HepG2 (cell line): ENCODE results near the gene GJD3. TPM values are rescaled to one million over a fixed set of nuclear protein-coding genes. Genes with fewer than 3 reads are reported as not detected.
A peak's percentile ranks its signal among the peaks of the same experiment; 100 is the strongest.

ENCODE experiments used
- FOXM1 ChIP-seq: sonication (generic); formaldehyde crosslinking; IDR thresholded peaks from 2 replicates; pipeline ENCODE4 v1.5.0; 2020; ENCODE audit warnings: missing genetic modification reagents
- KDM1A ChIP-seq: IDR thresholded peaks from 2 replicates; pipeline ENCODE4 v1.6.1; 2016; ENCODE audit warnings: missing compliant biosample characterization
- KDM5B ChIP-seq: sonication (generic); formaldehyde crosslinking; IDR thresholded peaks from 2 replicates; pipeline ENCODE4 v1.4.0; 2020; ENCODE audit warnings: missing genetic modification reagents, mild to moderate bottlenecking, borderline replicate concordance
- NCOA2 ChIP-seq: sonication (generic); formaldehyde crosslinking; IDR thresholded peaks from 2 replicates; pipeline ENCODE4 v1.8.0; 2022; ENCODE audit warnings: inconsistent platforms
- NR2C2 ChIP-seq: sonication (generic); formaldehyde crosslinking; IDR thresholded peaks from 2 replicates; pipeline ENCODE4 v1.4.0; 2020; ENCODE audit warnings: missing genetic modification reagents, mild to moderate bottlenecking, moderate library complexity, borderline replicate concordance
- POLR2A ChIP-seq, 2 experiments: IDR thresholded peaks; 2 replicates each; pipeline ENCODE4 v1.6.1; 2011; ENCODE audit warnings: low read depth in 2 of 2, low read length in 2 of 2, mild to moderate bottlenecking in 1 of 2, moderate library complexity in 1 of 2; ENCODE audit not compliant: insufficient read depth in 1 of 2
- U2AF1 ChIP-seq: fragments of 200-400 bp; formaldehyde crosslinking; optimal IDR thresholded peaks from 2 replicates; pipeline ENCODE3; 2017; ENCODE audit warnings: mild to moderate bottlenecking, low read depth, low read length
- YEATS4 ChIP-seq: sonication (generic); formaldehyde crosslinking; IDR thresholded peaks from 2 replicates; pipeline ENCODE4 v1.4.0; 2020; ENCODE audit warnings: missing genetic modification reagents, borderline replicate concordance
- ZKSCAN5 ChIP-seq: sonication (generic); formaldehyde crosslinking; IDR thresholded peaks from 2 replicates; pipeline ENCODE4 v1.5.1; 2020; ENCODE audit warnings: mild to moderate bottlenecking, missing genetic modification reagents
- ZNF33A ChIP-seq: sonication (generic); formaldehyde crosslinking; IDR thresholded peaks from 2 replicates; pipeline ENCODE4 v1.5.1; 2020; ENCODE audit warnings: missing genetic modification reagents, mild to moderate bottlenecking, moderate library complexity, borderline replicate concordance
- ZNF768 ChIP-seq: sonication (generic); formaldehyde crosslinking; IDR thresholded peaks from 2 replicates; pipeline ENCODE4 v1.4.0; 2020; ENCODE audit warnings: missing genetic modification reagents
- ZSCAN5A ChIP-seq: sonication (generic); formaldehyde crosslinking; IDR thresholded peaks from 2 replicates; pipeline ENCODE4 v1.8.0; 2022; ENCODE audit warnings: mild to moderate bottlenecking, missing genetic modification reagents, borderline replicate concordance
- polyA plus RNA-seq, 8 experiments: library from polyadenylated mRNA; depleted of rRNA in 3 of 8; stranded (reverse) in 7 of 8; unstranded in 1 of 8; fragments of >200 nt; fragmentation: Illumina TruSeq in 4 of 8; extraction: Trizol in 4 of 8; gene quantifications; 2 replicates each; pipeline versions ENCODE4 v1.2.1 to v1.2.3, GENCODE V29; 2011 to 2016; ENCODE audit warnings: low read depth in 4 of 8, missing spikeins in 1 of 8, mixed read lengths in 1 of 8; ENCODE audit not compliant: insufficient read depth in 1 of 8
- total RNA-seq, 5 experiments: library from RNA; depleted of rRNA; stranded (reverse); fragments of >200 nt; fragmentation: Illumina TruSeq; extraction: Trizol; gene quantifications; 2 replicates each; pipeline ENCODE4 v1.2.3, GENCODE V29; 2016; ENCODE audit warnings: low read depth in 1 of 5
- TF ChIP-seq, protein P1 (sequence below): sonication (generic); formaldehyde crosslinking; IDR thresholded peaks from 2 replicates; pipeline ENCODE4 v1.5.0; 2020; ENCODE audit warnings: mild to moderate bottlenecking, missing genetic modification reagents, borderline replicate concordance
- TF ChIP-seq, protein P2 (sequence below): sonication (generic); formaldehyde crosslinking; IDR thresholded peaks from 2 replicates; pipeline ENCODE4 v1.4.0; 2020; ENCODE audit warnings: mild to moderate bottlenecking, missing genetic modification reagents

The GJD3 gene
- total and polyA plus RNA-seq, 2 of the 13 experiments (the other 11 are each of a cell fraction or from before 2014, with no cell fraction given) = not detected

GRCh38 chr17:40355123-40355803 lies 9.3 kb downstream of the GJD3 start (continued):
- TF ChIP-seq, protein P1, sequence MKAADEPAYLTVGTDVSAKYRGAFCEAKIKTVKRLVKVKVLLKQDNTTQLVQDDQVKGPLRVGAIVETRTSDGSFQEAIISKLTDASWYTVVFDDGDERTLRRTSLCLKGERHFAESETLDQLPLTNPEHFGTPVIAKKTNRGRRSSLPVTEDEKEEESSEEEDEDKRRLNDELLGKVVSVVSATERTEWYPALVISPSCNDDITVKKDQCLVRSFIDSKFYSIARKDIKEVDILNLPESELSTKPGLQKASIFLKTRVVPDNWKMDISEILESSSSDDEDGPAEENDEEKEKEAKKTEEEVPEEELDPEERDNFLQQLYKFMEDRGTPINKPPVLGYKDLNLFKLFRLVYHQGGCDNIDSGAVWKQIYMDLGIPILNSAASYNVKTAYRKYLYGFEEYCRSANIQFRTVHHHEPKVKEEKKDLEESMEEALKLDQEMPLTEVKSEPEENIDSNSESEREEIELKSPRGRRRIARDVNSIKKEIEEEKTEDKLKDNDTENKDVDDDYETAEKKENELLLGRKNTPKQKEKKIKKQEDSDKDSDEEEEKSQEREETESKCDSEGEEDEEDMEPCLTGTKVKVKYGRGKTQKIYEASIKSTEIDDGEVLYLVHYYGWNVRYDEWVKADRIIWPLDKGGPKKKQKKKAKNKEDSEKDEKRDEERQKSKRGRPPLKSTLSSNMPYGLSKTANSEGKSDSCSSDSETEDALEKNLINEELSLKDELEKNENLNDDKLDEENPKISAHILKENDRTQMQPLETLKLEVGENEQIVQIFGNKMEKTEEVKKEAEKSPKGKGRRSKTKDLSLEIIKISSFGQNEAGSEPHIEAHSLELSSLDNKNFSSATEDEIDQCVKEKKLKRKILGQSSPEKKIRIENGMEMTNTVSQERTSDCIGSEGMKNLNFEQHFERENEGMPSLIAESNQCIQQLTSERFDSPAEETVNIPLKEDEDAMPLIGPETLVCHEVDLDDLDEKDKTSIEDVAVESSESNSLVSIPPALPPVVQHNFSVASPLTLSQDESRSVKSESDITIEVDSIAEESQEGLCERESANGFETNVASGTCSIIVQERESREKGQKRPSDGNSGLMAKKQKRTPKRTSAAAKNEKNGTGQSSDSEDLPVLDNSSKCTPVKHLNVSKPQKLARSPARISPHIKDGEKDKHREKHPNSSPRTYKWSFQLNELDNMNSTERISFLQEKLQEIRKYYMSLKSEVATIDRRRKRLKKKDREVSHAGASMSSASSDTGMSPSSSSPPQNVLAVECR (CRISPR knock-in tag) = peak; percentile 57; the same call in 1 of the 2 replicates
- no peak for TF ChIP-seq ZNF768 (CRISPR knock-in tag)
- TF ChIP-seq NR2C2 (CRISPR knock-in tag) = peak; percentile 29; the same call in 1 of the 2 replicates
- TF ChIP-seq YEATS4 = no peak
- no peak for TF ChIP-seq POLR2A (IDR thresholded peaks at IDR 0.05; ENCODE audit: insufficient read depth in 1 of 2, low read depth in 2 of 2, low read length in 2 of 2)
- TF ChIP-seq KDM1A (CRISPR knock-in tag) = no peak
- TF ChIP-seq ZKSCAN5 = no peak
- TF ChIP-seq ZSCAN5A = no peak
- TF ChIP-seq ZNF33A (CRISPR knock-in tag) = no peak
- TF ChIP-seq NCOA2 (CRISPR knock-in tag) = no peak; the same call in 1 of the 2 replicates
- TF ChIP-seq U2AF1 = no peak
- TF ChIP-seq, protein P2, sequence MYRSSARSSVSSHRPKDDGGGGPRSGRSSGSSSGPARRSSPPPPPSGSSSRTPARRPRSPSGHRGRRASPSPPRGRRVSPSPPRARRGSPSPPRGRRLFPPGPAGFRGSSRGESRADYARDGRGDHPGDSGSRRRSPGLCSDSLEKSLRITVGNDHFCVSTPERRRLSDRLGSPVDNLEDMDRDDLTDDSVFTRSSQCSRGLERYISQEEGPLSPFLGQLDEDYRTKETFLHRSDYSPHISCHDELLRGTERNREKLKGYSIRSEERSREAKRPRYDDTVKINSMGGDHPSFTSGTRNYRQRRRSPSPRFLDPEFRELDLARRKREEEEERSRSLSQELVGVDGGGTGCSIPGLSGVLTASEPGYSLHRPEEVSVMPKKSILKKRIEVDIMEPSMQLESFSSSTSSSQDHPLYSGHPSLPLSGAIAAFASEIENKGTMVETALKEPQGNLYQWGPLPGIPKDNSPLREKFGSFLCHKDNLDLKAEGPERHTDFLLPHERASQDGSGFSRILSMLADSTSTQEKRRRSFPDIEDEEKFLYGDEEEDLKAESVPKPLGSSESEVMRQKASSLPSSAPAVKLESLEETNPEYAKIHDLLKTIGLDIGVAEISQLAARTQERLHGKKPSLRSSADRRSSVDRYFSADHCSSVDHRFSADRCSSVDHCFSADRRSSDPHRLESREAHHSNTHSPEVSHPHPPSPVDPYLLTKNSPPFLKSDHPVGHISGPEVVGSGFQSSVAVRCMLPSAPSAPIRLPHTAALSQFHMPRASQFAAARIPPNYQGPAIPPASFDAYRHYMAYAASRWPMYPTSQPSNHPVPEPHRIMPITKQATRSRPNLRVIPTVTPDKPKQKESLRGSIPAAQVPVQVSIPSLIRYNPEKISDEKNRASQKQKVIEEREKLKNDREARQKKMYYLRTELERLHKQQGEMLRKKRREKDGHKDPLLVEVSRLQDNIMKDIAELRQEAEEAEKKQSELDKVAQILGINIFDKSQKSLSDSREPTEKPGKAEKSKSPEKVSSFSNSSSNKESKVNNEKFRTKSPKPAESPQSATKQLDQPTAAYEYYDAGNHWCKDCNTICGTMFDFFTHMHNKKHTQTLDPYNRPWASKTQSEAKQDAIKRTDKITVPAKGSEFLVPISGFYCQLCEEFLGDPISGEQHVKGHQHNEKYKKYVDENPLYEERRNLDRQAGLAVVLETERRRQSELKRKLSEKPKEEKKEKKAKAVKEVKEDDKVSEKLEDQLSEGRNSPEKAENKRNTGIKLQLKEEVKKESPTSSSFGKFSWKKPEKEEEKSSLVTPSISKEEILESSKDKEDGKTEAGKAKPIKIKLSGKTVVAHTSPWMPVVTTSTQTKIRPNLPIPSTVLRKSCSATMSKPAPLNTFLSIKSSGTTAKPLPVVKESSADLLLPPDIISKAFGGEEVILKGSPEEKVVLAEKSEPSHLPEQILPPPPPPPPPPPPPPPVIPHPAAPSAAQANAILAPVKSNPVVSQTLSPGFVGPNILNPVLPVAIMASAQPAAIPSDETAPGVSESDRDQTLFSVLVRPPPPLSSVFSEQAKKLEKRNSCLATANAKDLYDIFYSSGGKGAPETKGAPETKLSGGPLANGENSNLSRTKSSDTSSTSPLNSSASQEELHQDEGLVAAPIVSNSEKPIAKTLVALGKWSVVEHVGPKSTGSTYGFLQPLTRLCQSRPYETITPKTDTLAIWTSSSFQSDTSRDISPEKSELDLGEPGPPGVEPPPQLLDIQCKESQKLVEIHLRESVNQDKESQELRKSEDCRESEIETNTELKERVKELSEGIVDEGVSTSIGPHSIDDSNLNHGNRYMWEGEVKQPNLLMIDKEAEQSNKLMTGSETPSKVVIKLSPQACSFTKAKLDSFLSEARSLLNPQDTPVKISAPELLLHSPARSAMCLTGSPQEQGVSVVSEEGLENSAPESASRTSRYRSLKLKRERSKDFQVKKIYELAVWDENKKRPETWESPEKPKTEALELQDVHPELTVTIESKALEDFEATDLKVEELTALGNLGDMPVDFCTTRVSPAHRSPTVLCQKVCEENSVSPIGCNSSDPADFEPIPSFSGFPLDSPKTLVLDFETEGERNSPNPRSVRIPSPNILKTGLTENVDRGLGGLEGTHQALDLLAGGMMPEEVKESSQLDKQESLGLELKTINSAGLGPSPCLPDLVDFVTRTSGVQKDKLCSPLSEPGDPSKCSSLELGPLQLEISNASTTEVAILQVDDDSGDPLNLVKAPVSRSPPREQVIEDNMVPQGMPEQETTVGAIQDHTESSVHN (CRISPR knock-in tag) = no peak
- TF ChIP-seq KDM5B (CRISPR knock-in tag) = peak; percentile 67; the same call in 1 of the 2 replicates
- no peak for TF ChIP-seq FOXM1 (CRISPR knock-in tag)
